Right atrium auricular region (tissue), 2 donors: ENCODE results near the gene PCBP3. TPM values are rescaled to one million over a fixed set of nuclear protein-coding genes. Genes with fewer than 3 reads are reported as not detected.
"Not testable (repeated sequence)": the region's sequence is repeated elsewhere in the genome, so short reads cannot be mapped to it uniquely, and the experiment has no call there.

Experiments used
- DNase-seq: peaks from one replicate; pipeline ENCODE4 v3.0.0-alpha.2; 2019; ENCODE audit warnings: low spot score
- H3K27ac ChIP-seq, 2 donors: fragments of 200-600 bp; sonication (generic); 1 replicate in 1 of 2; 2 replicates in 1 of 2; pipeline ENCODE4 v1.5.1; 2016 to 2019
- H3K27me3 ChIP-seq, 2 donors: fragments of 200-600 bp; sonication (generic); one replicate each; pipeline versions ENCODE4 v1.5.1 to v1.6.0; 2017 to 2019
- H3K36me3 ChIP-seq: fragments of 200-600 bp; sonication (generic); one replicate; pipeline ENCODE4 v1.5.1; 2016
- H3K4me1 ChIP-seq, 2 donors: fragments of 200-600 bp; sonication (generic); one replicate each; pipeline versions ENCODE4 v1.5.1 to v1.6.0; 2017 to 2019
- H3K4me3 ChIP-seq, 2 donors: fragments of 200-600 bp; sonication (generic); 1 replicate in 1 of 2; 2 replicates in 1 of 2; pipeline ENCODE4 v1.5.1; 2017 to 2019; ENCODE audit warnings: mild to moderate bottlenecking in 1 of 2, moderate library complexity in 1 of 2
- H3K9me3 ChIP-seq, 2 donors: fragments of 200-600 bp; sonication (generic); one replicate each; pipeline ENCODE4 v1.5.1; 2019
- CTCF ChIP-seq, 2 donors: fragments of 200-600 bp; sonication (generic); IDR thresholded peaks; one replicate each; pipeline ENCODE4 v1.5.1; 2019; ENCODE audit warnings: antibody characterized with exemption in 2 of 2
- total RNA-seq, 2 donors: library from RNA; depleted of rRNA; stranded (reverse); fragments of >200 nt; gene quantifications; one replicate each; pipeline ENCODE4 v1.1.0, GENCODE V29; 2016

Gene PCBP3
- total RNA-seq, 2 donors from 2014 or later: 2.3 to 5.2 TPM

- Histone ChIP-seq H3K4me1 (peaks cover 0 to 4% of the 10 kb centered on the region in 2 donors), H3K27ac (peak overlapping the region in 1 of 2 donors; percentile 51), H3K27me3 (no peaks in the 10 kb centered on the region), H3K36me3 (no peaks in the 10 kb centered on the region), H3K4me3 (no peak overlapping the region), H3K9me3 (no peaks in the 10 kb centered on the region)
- no peak for DNase-seq
- TF ChIP-seq CTCF (IDR thresholded peaks at IDR 0.05): no peak
Observed at GRCh38 chr21:45641480-45642035, 2.0 kb upstream of the PCBP3 start.

GRCh38 chr21:45642122-45642813 is 1.3 kb upstream of the PCBP3 start:
- Histone ChIP-seq H3K9me3 (no peaks in the 10 kb centered on the region), H3K27ac (peak overlapping the region; percentile 13 to 51), H3K27me3 (no peaks in the 10 kb centered on the region), H3K4me3 (peak overlapping the region; percentile 33 to 57), H3K36me3 (no peaks in the 10 kb centered on the region), H3K4me1 (peaks cover 0 to 4% of the 10 kb centered on the region in 2 donors)
- no peak for DNase-seq
- TF ChIP-seq CTCF (IDR thresholded peaks at IDR 0.05): no peak

GRCh38 chr21:45644041-45644906 is 749 bp downstream of the PCBP3 start:
- Histone ChIP-seq H3K4me3 (peak overlapping the region; percentile 43 to 57), H3K27ac (no peak overlapping the region), H3K36me3 (no peaks in the 10 kb centered on the region), H3K27me3 (no peaks in the 10 kb centered on the region), H3K4me1 (peaks cover 0 to 4% of the 10 kb centered on the region in 2 donors), H3K9me3 (no peaks in the 10 kb centered on the region)
- DNase-seq: no peak
- no peak for TF ChIP-seq CTCF (IDR thresholded peaks at IDR 0.05)

- no peaks in the 10 kb centered on the region for H3K27me3 ChIP-seq
- no peaks in the 10 kb centered on the region for H3K9me3 ChIP-seq
- DNase-seq: no peak
- no peak overlapping the region for H3K4me3 ChIP-seq
- no peaks in the 10 kb centered on the region for H3K4me1 ChIP-seq
- H3K27ac ChIP-seq: no peak overlapping the region
- H3K36me3 ChIP-seq: no peaks in the 10 kb centered on the region
- no peak for TF ChIP-seq CTCF (IDR thresholded peaks at IDR 0.05)
Observed at GRCh38 chr21:45651921-45652320, 8.4 kb downstream of the PCBP3 start.

- Histone ChIP-seq H3K4me1 (no peaks in the 10 kb centered on the region), H3K27ac (no peak overlapping the region), H3K27me3 (no peaks in the 10 kb centered on the region), H3K4me3 (no peak overlapping the region), H3K36me3 (no peaks in the 10 kb centered on the region), H3K9me3 (no peaks in the 10 kb centered on the region)
- TF ChIP-seq CTCF (IDR thresholded peaks at IDR 0.05): no peak
- DNase-seq: no peak
Observed at GRCh38 chr21:45655124-45655523, 11.6 kb downstream of the PCBP3 start.

- not testable (repeated sequence) for H3K27me3 ChIP-seq, H3K9me3 ChIP-seq, H3K36me3 ChIP-seq, H3K4me3 ChIP-seq, H3K4me1 ChIP-seq, H3K27ac ChIP-seq, DNase-seq
Observed at GRCh38 chr21:45656114-45656513, 12.6 kb downstream of the PCBP3 start.

- not testable (repeated sequence) for H3K4me1 ChIP-seq, H3K27ac ChIP-seq, H3K4me3 ChIP-seq, H3K36me3 ChIP-seq, DNase-seq, H3K27me3 ChIP-seq
- H3K9me3 ChIP-seq: peaks cover 0 to 19% of the 10 kb centered on the region in 2 donors
Observed at GRCh38 chr21:45661913-45662622, 18.5 kb downstream of the PCBP3 start.

GRCh38 chr21:45662623-45663245 is 19.2 kb downstream of the PCBP3 start:
- H3K36me3 ChIP-seq, DNase-seq, H3K27me3 ChIP-seq, H3K27ac ChIP-seq, H3K4me3 ChIP-seq, H3K4me1 ChIP-seq: not testable (repeated sequence)
- H3K9me3 ChIP-seq: peaks cover 0 to 25% of the 10 kb centered on the region in 2 donors
